Right cardiac atrium (tissue), 5 donors: Measurements from ENCODE around the gene RABEP1. TPM values are rescaled to one million over a fixed set of nuclear protein-coding genes. Genes with fewer than 3 reads are reported as not detected.

Experiments
- ATAC-seq, 2 donors: fragments of 200-7000 bp; cut with Tn5 transposase; one replicate each; pipeline versions ENCODE4 v1.8.0 to v1.9.1; 2020; ENCODE audit warnings: moderate library complexity in 2 of 2, mild to moderate bottlenecking in 1 of 2
- DNase-seq, 3 donors: peaks; one replicate each; pipeline ENCODE4 v3.0.0-alpha.2; 2020
- H3K27ac ChIP-seq: one replicate; pipeline ENCODE4 v1.5.1; 2013; ENCODE audit warnings: mild to moderate bottlenecking, low read length, control low read depth, moderate library complexity
- H3K27me3 ChIP-seq: one replicate; pipeline ENCODE4 v1.6.1; 2013; ENCODE audit not compliant: control insufficient read depth, insufficient read depth
- H3K4me1 ChIP-seq: one replicate; pipeline ENCODE4 v1.6.1; 2013; ENCODE audit warnings: low read length; ENCODE audit not compliant: control insufficient read depth, insufficient read depth
- H3K4me3 ChIP-seq: one replicate; pipeline ENCODE4 v1.5.1; 2013; ENCODE audit warnings: low read length, control low read depth
- H3K9me3 ChIP-seq: one replicate; pipeline ENCODE4 v1.6.1; 2013; ENCODE audit warnings: low read length; ENCODE audit not compliant: control insufficient read depth
- WGBS: extraction: QIAGEN DNeasy Blood & Tissue Kit; methylation state at CpG from one replicate; pipeline ENCODE4 v1.1.7; 2013; 5-methylcytosine and 5-hydroxymethylcytosine counted together
- intact Hi-C, 4 donors: fragments of 100-400 bp; cut with DNase I; formaldehyde crosslinking; loops; one replicate each; pipeline versions ENCODE4 v1.11.0 to v1.14.0; 2022 to 2023
- polyA plus RNA-seq: library from polyadenylated mRNA; stranded (reverse); fragments of 200-250 nt; gene quantifications from one replicate; pipeline ENCODE4 v1.2.3, GENCODE V29; 2013
- total RNA-seq, 4 donors: library from RNA; stranded (reverse); fragmentation: NEBNext Ultra II Directional; extraction: Animal tissue kit (Norgen Biotek cat#: 25700); gene quantifications; one replicate each; pipeline ENCODE4 v1.2.1, GENCODE V29; 2021
- donor health status: healthy with polysubstance abuse.
- donor health status: DM: no; HTN: yes; CAD: no.
- donor health status: DM: no; HTN: no; CAD: no.
- donor health status: DM: no; HTN: yes; CAD: no; lungs with severe emphysema.
- donor health status: DM: yes; HTN: yes; CAD: no.

RABEP1 gene
- total and polyA plus RNA-seq, 5 donors = 18.6 to 53.2 (median 46.8) TPM

DNA sequence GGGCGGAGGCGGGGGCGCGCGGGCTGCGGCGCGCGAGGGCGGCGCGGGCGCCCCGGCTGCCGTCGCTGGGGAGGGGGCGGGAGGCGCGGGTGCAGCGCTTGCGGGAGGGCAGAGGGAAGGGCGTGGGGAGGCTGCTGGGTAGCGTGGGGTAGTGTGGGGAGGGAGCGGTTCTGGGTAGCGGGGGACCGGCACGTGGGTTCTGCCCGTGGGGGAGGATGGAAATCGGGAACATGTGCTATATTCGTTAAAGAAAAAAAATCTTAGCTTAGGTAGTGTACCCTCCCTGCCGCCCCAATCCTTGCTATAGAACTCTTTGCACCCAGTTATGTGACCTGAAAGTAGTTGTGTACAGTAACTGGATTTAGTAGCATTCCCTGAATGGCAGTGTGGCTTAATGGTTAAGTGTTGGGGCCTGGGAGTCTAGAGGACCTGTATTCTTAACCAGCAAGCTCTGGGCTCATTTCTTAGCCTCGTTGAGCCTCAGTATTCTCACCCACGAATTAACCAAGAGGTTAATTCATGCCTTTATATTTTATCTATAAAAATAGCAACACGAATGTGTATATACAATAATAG, 646 bp downstream of the RABEP1 start:
- intact Hi-C loops = no loop called here
- 3% methylated on average over 34 of the region's 34 CpGs for WGBS
- peak in 2 of 3 donors; percentile 43 to 67 for DNase-seq

DNA sequence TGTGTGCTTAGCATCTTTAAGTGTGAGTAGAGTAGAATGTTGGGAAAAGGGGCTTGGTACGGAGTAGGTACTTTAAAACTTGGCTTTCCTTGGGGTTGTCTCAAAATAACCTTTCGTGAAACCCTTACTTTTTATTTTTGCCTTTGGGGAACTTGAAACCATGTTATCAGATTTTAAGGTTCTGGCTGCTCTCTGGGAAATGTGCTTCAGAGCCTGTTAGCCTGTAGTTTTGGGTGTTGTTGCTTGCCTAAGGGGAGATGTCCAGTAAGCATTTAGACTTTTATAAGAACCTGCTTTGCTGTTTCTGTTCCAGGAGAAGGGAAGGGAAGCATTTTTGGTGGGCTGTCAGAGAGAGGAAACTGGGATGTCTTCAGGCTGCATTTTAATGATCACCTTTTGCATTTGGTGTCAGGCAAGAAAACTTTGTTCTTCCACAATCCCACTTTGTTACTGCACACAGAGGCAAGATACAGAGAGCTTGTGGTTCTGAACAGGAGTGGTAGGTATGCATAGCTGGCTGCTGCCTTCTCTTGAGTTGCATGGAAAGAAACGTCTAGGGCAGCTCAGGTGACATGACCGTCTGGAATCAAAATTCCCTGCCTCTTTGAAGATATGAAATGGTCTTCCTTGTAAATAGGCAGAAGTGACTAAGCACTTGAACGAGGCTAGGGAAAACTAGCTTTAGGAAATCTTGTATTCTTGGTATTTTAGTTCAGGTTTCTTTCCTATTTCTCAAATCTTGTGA, 1.7 kb downstream of the RABEP1 start:
- no peak overlapping the region for H3K4me3 ChIP-seq
- no peak overlapping the region for H3K27ac ChIP-seq
- H3K27me3 ChIP-seq = no peaks in the 10 kb centered on the region
- no peaks in the 10 kb centered on the region for H3K9me3 ChIP-seq
- intact Hi-C loops = no loop called here
- WGBS = 39% methylated on average over 5 of the region's 5 CpGs
- ATAC-seq (no peak), DNase-seq (no peak)
- peaks cover 4% of the 10 kb centered on the region for H3K4me1 ChIP-seq

More for the DNA sequence above, 646 bp downstream of the RABEP1 start:
- Histone ChIP-seq H3K9me3 (no peaks in the 10 kb centered on the region), H3K27ac (peak overlapping the region; percentile 18), H3K27me3 (no peaks in the 10 kb centered on the region), H3K4me1 (peaks cover 4% of the 10 kb centered on the region), H3K4me3 (peak overlapping the region; percentile 96)
- peak; percentile 27 to 43 for ATAC-seq

DNA sequence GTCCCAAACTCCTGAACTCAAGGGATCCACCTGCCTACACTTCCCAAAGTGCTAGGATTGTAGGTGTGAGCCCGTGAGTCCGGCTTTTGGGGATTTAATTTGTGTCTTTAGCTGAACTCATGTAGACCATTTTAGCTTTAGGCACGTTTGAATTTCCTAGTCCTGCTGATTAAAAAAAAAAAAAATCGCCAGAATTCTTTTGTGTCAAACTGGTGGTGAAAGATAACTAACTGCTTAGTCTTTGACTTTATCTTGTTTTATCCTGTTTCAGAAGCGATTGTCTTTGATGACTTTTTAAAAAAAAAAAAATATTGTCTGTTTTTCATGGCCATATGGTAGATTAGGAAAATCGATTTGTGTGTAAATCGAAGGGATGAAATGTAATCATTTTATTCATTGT, 2.6 kb downstream of the RABEP1 start:
- WGBS = 58% methylated on average over 7 of the region's 7 CpGs
- H3K4me1 ChIP-seq = peaks cover 4% of the 10 kb centered on the region
- intact Hi-C loops = no loop called here
- DNase-seq (no peak), ATAC-seq (no peak)
- no peak overlapping the region for H3K4me3 ChIP-seq
- no peak overlapping the region for H3K27ac ChIP-seq
- no peaks in the 10 kb centered on the region for H3K27me3 ChIP-seq
- no peaks in the 10 kb centered on the region for H3K9me3 ChIP-seq

DNA sequence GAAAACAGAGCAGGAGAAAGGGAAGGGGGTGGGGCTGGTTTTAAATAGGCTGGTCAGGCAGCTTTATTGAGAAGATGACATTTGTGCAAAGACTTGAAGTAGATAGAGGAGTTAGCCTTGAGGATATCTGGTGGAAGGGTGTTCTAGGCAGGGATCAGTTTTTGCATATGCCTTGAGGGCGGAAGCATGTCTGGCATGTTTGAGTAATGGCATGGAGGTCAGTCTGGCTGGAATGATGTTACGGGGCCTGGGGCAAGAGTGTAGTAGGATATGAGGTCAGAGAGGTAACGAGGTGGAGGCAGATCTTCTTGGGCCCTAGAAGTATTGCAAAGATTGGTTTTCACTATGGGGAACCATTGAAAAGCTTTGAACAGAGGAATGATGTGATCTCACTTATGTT, 4.8 kb downstream of the RABEP1 start:
- DNase-seq = no peak
- Histone ChIP-seq H3K9me3 (no peaks in the 10 kb centered on the region), H3K27ac (no peak overlapping the region), H3K4me3 (no peak overlapping the region), H3K4me1 (peaks cover 4% of the 10 kb centered on the region), H3K27me3 (no peaks in the 10 kb centered on the region)
- WGBS = 90% methylated on average over 3 of the region's 3 CpGs
- intact Hi-C loops = no loop called here
- no peak for ATAC-seq

DNA sequence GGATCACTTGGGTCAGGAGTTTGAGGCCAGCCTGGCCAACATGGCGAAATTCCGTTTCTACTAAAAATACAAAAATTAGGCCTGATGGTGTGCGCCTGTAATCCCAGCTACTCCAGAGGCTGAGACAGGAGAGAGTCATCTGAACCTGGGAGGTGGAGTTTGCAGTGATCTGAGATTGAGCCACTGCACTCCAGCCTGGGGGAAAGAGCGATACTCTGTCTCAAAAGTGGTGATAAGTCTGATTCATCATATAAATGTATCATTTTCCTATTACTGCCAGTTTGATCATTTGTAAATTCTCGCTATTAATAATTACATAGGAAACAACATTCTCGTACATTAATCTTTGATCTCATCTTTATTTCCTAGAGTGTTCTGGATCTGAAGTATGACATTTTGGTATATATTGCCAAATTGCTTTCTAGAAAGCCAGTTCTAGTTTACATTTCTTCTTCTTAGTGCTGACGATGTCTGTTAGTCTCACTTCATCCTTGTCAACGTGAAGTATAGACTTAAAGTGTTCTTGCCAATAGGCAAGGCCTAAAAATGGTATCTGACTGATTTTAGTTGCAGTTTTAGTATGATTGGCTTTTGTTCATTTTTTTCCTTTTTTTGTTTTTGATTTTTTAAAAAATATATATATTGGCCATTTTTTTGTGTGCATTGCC, 9.7 kb downstream of the RABEP1 start:
- intact Hi-C loops = no loop called here
- Histone ChIP-seq H3K4me1 (peaks cover 2% of the 10 kb centered on the region), H3K4me3 (no peak overlapping the region), H3K9me3 (no peaks in the 10 kb centered on the region), H3K27me3 (no peaks in the 10 kb centered on the region), H3K27ac (no peak overlapping the region)
- 84% methylated on average over 8 of the region's 8 CpGs for WGBS
- ATAC-seq (no peak), DNase-seq (no peak)

DNA sequence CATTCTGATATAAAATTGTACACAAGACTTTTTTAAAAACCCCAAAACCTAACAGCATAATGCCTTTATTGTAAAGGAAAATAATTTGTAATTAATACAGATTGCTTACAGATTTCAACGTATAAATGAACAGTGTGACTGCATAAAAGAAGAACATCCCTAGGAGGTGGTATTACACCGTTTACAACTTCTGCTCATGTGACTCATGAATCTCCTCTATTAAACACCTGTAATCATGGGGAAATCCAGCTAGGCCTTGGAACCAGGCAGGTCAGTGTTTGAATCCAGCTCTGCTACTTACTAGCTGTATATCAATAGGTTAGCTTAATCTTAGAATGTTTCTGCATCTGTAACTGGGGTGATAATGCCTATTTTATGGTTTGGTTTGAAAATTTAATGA, 15.2 kb downstream of the RABEP1 start:
- WGBS = 74% methylated on average over 2 of the region's 2 CpGs
- intact Hi-C loops = no loop called here
- no peaks in the 10 kb centered on the region for H3K27me3 ChIP-seq
- no peak overlapping the region for H3K27ac ChIP-seq
- H3K4me3 ChIP-seq = no peak overlapping the region
- DNase-seq = no peak
- ATAC-seq = no peak
- H3K9me3 ChIP-seq = no peaks in the 10 kb centered on the region
- peaks cover 4% of the 10 kb centered on the region for H3K4me1 ChIP-seq

DNA sequence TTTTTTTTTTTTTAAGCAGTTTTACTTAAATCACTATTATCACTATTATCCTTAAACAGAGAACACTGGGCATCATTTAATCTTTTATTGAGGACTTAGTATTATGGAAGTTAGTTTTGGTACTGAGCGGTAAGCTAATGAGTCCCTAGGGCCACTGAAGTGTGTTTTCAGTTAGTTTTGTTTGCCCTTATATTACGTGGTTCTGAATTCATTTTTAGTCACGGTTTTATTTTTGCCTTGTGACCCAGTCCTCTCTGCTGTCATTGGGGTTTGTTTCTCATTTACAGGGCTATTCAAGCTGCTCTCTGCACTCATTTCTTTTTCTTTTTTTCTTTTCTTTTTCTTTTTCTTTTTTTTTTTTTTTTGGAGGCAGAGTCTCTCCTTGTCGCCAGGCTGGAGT, 17.3 kb downstream of the RABEP1 start:
- H3K4me1 ChIP-seq = peaks cover 3% of the 10 kb centered on the region
- H3K27ac ChIP-seq = no peak overlapping the region
- H3K4me3 ChIP-seq = no peak overlapping the region
- intact Hi-C loops = no loop called here
- DNase-seq (no peak), ATAC-seq (no peak)
- whole genome bisulfite sequencing = 71% methylated on average over 4 of the region's 4 CpGs
- no peaks in the 10 kb centered on the region for H3K27me3 ChIP-seq
- H3K9me3 ChIP-seq = no peaks in the 10 kb centered on the region

GRCh38 chr17:5304636-5305035, 22.6 kb downstream of the RABEP1 start:
- intact Hi-C loops = no loop called here
- Histone ChIP-seq H3K27me3 (no peaks in the 10 kb centered on the region), H3K27ac (no peak overlapping the region), H3K9me3 (no peaks in the 10 kb centered on the region), H3K4me1 (no peaks in the 10 kb centered on the region), H3K4me3 (no peak overlapping the region)
- WGBS = 96% methylated on average over 1 of the region's 1 CpG
- ATAC-seq (no peak), DNase-seq (no peak)

- H3K4me1 ChIP-seq = no peaks in the 10 kb centered on the region
- no peaks in the 10 kb centered on the region for H3K9me3 ChIP-seq
- DNase-seq = no peak
- ATAC-seq = no peak
- no peaks in the 10 kb centered on the region for H3K27me3 ChIP-seq
- intact Hi-C loops = no loop called here
- no peak overlapping the region for H3K27ac ChIP-seq
- H3K4me3 ChIP-seq = no peak overlapping the region
These were observed 27.8 kb downstream of the RABEP1 start for GRCh38 chr17:5309851-5310250.

DNA sequence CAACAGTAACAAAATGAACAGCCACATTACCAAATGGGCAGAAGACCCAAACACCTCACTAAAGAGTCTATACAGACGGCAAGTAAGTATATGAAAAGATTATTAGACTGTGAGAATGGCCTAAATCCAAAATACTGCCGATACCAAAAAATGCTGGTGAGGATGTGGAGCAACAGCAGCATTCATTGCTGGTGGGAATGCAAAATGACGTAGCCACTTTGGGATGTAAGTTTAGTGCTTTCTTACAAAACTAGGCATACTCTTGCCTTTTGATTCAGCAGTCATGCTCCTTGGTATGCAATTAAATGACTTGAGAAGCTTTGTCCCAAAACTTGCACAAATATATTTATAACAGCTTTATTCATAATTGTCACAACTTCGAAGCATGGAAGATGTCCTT, 43.8 kb downstream of the RABEP1 start:
- Histone ChIP-seq H3K27ac (no peak overlapping the region), H3K4me1 (no peaks in the 10 kb centered on the region), H3K4me3 (no peak overlapping the region), H3K9me3 (no peaks in the 10 kb centered on the region), H3K27me3 (no peaks in the 10 kb centered on the region)
- intact Hi-C loops = no loop called here
- DNase-seq (no peak), ATAC-seq (no peak)
- 90% methylated on average over 4 of the region's 4 CpGs for WGBS

DNA sequence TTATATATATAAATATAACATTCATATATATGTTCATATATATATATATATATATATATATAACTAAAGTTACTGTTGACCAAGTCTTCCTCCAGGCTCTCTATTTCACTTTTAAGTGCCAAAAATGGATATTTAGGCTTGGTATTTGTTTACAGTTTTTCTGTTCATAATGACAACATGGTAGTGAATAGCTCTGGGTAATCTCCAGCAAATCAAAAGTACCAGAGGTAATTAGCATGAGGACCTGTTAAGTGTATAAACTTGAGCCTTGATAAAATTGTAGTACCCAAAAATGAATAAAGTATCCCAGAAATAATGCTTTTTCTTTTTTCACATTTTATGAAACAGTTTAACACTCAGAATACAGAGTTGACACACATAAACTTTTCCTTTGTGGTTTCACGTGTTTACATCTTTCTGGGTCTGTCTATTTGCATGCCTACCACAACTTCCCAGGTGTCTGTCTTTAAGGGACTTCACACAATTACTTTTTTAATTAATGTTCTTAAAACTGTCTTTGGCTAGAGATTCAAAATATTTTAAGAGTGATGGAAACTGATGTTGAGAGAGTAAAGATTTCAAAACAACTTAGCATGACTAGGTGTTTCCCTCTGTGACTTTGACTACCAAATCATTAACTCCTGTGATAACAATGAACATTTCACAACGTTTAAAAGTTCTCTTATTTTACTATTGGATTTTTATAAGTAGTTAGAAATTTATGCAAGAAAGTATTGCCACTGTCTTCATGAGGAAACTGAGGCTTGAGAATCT, 47.9 kb downstream of the RABEP1 start:
- Histone ChIP-seq H3K9me3 (no peaks in the 10 kb centered on the region), H3K27me3 (no peaks in the 10 kb centered on the region), H3K27ac (no peak overlapping the region), H3K4me1 (no peaks in the 10 kb centered on the region), H3K4me3 (no peak overlapping the region)
- intact Hi-C loops = no loop called here
- ATAC-seq (no peak), DNase-seq (no peak)
- 56% methylated on average over 2 of the region's 2 CpGs for WGBS
